ENCODE results near the gene TRAPPC11. TPM values are rescaled to one million over a fixed set of nuclear protein-coding genes. Genes with fewer than 3 reads are reported as not detected.

TRAPPC11 gene
- total and polyA plus RNA-seq, 12 donors: 8.0 to 24.1 (median 19.5) TPM

DNA sequence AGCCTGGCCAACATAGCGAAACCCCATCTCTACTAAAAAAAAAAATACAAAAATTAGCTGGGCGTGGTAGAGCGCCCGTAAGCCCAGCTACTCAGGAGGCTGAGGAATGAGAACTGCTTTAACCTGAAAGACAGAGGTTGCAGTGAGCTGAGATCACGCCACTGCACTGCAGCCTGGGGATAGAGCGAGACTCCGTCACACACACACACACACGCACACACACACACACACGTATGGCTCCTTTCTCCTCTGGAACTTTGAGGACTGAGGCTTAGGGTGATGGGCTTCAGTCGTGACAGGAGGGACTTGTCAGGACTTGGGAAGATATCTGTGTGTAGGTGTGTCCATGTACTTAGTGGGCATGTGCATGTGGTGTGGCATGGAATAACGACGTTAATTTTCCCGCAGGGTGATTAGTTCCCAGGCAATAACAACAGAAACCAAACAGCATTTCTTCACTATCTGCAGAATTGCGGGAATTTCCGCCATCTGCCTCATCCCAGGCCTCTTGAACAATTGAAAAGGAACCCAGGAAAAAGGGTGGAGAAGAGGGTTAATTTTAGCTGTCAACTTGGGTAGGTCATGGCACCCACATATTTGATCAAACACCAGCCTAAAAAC, 47.8 kb upstream of the TRAPPC11 start:
- H3K9me3 ChIP-seq: no peaks in the 10 kb centered on the region

DNA sequence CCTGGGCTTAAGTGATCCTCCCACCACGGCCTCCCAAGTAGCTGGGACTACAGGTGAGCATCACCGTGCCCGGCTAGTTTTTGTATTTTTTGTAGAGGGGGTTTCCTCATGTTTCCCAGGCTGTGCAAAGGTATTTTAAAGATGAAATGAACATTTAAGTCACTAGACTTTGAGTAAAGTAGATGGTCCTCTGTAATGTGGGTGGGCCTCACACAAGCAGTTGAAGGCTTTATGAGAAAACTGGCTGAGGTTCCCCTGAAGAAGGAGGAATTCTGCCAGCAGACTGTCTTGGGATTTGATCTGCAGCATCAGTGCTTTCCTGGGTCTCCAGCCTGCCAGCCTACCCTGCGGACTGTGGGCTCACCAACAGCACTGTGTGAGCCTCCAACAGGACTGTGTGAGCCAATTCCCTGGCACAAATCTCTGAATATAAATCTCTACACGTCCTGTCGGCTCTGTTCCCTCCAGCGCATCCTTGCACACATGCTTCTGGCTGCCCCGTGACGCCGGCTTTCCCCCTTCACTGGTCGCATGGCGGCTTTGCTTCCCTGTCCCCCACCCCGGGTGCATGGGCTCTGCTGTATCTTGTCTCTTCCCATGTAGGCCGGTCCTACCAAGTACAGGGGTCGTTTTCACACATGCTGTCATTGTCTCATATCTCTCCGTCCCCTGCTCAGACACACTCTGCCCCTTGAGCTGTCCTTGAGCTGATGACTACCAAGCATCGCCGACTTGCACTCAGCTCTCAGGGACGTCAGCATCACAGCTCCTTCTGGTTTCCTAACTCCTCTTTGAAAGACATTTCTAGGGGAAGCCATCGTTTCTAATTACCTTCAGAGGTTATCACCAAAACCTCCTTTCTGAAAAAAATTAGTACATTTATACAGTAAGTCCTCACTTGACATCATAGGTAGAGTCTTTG, 46.5 kb upstream of the TRAPPC11 start:
- 78 to 80% methylated on average over 20 of the region's 20 CpGs for WGBS, 2 donors
- TF ChIP-seq, protein P1, sequence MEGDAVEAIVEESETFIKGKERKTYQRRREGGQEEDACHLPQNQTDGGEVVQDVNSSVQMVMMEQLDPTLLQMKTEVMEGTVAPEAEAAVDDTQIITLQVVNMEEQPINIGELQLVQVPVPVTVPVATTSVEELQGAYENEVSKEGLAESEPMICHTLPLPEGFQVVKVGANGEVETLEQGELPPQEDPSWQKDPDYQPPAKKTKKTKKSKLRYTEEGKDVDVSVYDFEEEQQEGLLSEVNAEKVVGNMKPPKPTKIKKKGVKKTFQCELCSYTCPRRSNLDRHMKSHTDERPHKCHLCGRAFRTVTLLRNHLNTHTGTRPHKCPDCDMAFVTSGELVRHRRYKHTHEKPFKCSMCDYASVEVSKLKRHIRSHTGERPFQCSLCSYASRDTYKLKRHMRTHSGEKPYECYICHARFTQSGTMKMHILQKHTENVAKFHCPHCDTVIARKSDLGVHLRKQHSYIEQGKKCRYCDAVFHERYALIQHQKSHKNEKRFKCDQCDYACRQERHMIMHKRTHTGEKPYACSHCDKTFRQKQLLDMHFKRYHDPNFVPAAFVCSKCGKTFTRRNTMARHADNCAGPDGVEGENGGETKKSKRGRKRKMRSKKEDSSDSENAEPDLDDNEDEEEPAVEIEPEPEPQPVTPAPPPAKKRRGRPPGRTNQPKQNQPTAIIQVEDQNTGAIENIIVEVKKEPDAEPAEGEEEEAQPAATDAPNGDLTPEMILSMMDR (IDR thresholded peaks at IDR 0.05): no peak

More for the DNA sequence above, 47.8 kb upstream of the TRAPPC11 start:
- ATAC-seq (no peak), DNase-seq (no peak)
- Histone ChIP-seq H3K4me3 (no peak overlapping the region), H3K27ac (no peak overlapping the region), H3K36me3 (no peaks in the 10 kb centered on the region), H3K4me1 (no peaks in the 10 kb centered on the region), H3K27me3 (peaks cover 0 to 15% (median 0%) of the 10 kb centered on the region in 7 donors)
- intact Hi-C loops (cut with DNase I): no loop called here
- WGBS, 2 donors: 83 to 85% methylated on average over 15 of the region's 15 CpGs
- TF ChIP-seq, protein P1 (IDR thresholded peaks at IDR 0.05): no peak

DNA sequence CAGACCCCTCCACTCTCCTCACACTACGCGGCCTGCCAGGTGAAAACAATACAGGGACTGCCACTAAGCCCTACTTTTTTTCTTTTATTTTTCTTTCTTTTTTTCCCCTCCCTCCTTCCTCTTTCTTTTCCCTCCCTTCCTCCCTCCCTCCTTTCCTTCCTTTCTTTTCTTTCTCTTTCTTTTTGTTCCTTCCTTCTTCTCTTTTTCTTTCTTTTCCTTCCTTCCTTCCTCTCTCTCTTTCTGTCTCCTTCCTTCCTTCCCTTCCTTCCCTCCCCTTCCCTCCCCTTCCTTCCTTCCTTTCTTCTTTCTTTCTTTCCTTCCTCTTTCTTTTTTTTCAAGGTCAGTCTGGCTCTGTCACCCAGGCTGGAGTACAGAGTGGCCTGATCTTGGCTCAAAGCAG, 42.0 kb upstream of the TRAPPC11 start:
- intact Hi-C loops (cut with DNase I): no loop called here
- no peak for DNase-seq
- TF ChIP-seq, protein P1 (IDR thresholded peaks at IDR 0.05): no peak
- H3K4me3 ChIP-seq: no peak overlapping the region
- no peaks in the 10 kb centered on the region for H3K9me3 ChIP-seq
- ATAC-seq: no peak
- H3K4me1 ChIP-seq: peaks cover 0 to 10% (median 0%) of the 10 kb centered on the region in 9 donors
- no peak overlapping the region for H3K27ac ChIP-seq
- WGBS, 2 donors: 92 to 97% methylated on average over 2 of the region's 2 CpGs
- H3K36me3 ChIP-seq: no peaks in the 10 kb centered on the region
- H3K27me3 ChIP-seq: peaks cover 0 to 9% (median 0%) of the 10 kb centered on the region in 7 donors

More for the DNA sequence above, 46.5 kb upstream of the TRAPPC11 start:
- Histone ChIP-seq H3K9me3 (no peaks in the 10 kb centered on the region), H3K4me1 (no peaks in the 10 kb centered on the region), H3K27me3 (peaks cover 0 to 10% (median 0%) of the 10 kb centered on the region in 7 donors), H3K27ac (no peak overlapping the region), H3K36me3 (no peaks in the 10 kb centered on the region), H3K4me3 (no peak overlapping the region)
- DNase-seq (no peak), ATAC-seq (no peak)
- intact Hi-C loops (cut with DNase I): no loop called here

DNA sequence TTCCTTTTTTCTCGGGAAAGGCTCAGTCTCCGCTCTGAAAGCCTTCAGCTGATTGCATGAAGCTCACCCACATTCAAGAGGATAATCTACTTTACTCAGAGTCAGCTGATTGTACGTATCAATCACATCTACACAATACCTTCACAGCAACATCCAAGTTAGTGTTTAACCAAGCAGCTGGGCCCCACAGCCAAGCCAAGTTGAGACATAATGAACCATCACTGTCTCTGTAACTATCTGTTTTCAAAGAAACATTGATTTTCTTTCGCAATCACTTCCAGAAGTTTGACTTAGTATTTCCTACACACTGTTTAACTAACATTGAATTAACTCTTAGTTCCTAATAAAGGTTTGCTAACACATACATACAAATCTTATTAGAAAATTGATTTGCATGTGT, 40.4 kb upstream of the TRAPPC11 start:
- Histone ChIP-seq H3K4me1 (peaks cover 0 to 13% (median 0%) of the 10 kb centered on the region in 9 donors), H3K27me3 (peaks cover 0 to 8% (median 0%) of the 10 kb centered on the region in 7 donors), H3K9me3 (no peaks in the 10 kb centered on the region), H3K4me3 (no peak overlapping the region), H3K27ac (no peak overlapping the region), H3K36me3 (no peaks in the 10 kb centered on the region)
- intact Hi-C loops (cut with DNase I): no loop called here
- 79 to 86% methylated on average over 4 of the region's 4 CpGs for WGBS, 2 donors
- TF ChIP-seq, protein P1 (IDR thresholded peaks at IDR 0.05): no peak
- DNase-seq: no peak
- no peak for ATAC-seq
